Stimulated activated naive CD8-positive, alpha-beta T cell treated with anti-CD3 and anti-CD28 coated beads, Interleukin-15, amount 100 ng/mL, for 72 hours (primary cell): ENCODE results near the gene KLRK1.
"Not testable (repeated sequence)": the region's sequence is repeated elsewhere in the genome, so short reads cannot be mapped to it uniquely, and the experiment has no call there.

Experiments used
- ATAC-seq: fragments of 150-1000 bp; cut with Tn5 transposase; 2 replicates; pipeline ENCODE4 v1.10.0; 2021; ENCODE audit warnings: mild to moderate bottlenecking, moderate library complexity
- DNase-seq, 2 donors: peaks; one replicate each; pipeline ENCODE4 v3.0.0; 2021 to 2022
- H3K27ac Mint-ChIP-seq, 2 donors: one replicate each; pipeline ENCODE4 v1.8.0; 2022; ENCODE audit warnings: mild to moderate bottlenecking in 2 of 2, mixed read lengths in 2 of 2, moderate library complexity in 2 of 2
- H3K27me3 Mint-ChIP-seq: one replicate; pipeline ENCODE4 v1.8.0; 2022; ENCODE audit warnings: mixed read lengths
- H3K4me1 Mint-ChIP-seq: one replicate; pipeline ENCODE4 v1.8.0; 2022; ENCODE audit warnings: mild to moderate bottlenecking, mixed read lengths
- H3K4me3 Mint-ChIP-seq, 2 donors: one replicate each; pipeline ENCODE4 v1.8.0; 2022; ENCODE audit warnings: mild to moderate bottlenecking in 2 of 2, mixed read lengths in 2 of 2, moderate library complexity in 1 of 2
- H3K9me3 Mint-ChIP-seq, 2 donors: one replicate each; pipeline ENCODE4 v1.8.0; 2022; ENCODE audit warnings: mixed read lengths in 2 of 2

KLRK1 gene

GRCh38 chr12:10358969-10359368, 30.9 kb downstream of the KLRK1 start:
- peaks cover 42% of the 10 kb centered on the region for H3K4me1 Mint-ChIP-seq
- no peaks in the 10 kb centered on the region for H3K9me3 Mint-ChIP-seq
- DNase-seq, result no peak
- H3K27me3 Mint-ChIP-seq, result no peaks in the 10 kb centered on the region
- no peak for ATAC-seq
- peak overlapping the region; percentile 17 to 27 for H3K4me3 Mint-ChIP-seq
- H3K27ac Mint-ChIP-seq, result no peak overlapping the region

GRCh38 chr12:10358131-10358530, 31.7 kb downstream of the KLRK1 start:
- ATAC-seq, result no peak
- no peak overlapping the region for H3K4me3 Mint-ChIP-seq
- no peaks in the 10 kb centered on the region for H3K27me3 Mint-ChIP-seq
- peaks cover under 1 to 2% of the 10 kb centered on the region in 2 donors for H3K9me3 Mint-ChIP-seq
- DNase-seq, result no peak
- H3K4me1 Mint-ChIP-seq, result peaks cover 44% of the 10 kb centered on the region
- peak overlapping the region in 1 of 2 donors; percentile 12 for H3K27ac Mint-ChIP-seq

DNA sequence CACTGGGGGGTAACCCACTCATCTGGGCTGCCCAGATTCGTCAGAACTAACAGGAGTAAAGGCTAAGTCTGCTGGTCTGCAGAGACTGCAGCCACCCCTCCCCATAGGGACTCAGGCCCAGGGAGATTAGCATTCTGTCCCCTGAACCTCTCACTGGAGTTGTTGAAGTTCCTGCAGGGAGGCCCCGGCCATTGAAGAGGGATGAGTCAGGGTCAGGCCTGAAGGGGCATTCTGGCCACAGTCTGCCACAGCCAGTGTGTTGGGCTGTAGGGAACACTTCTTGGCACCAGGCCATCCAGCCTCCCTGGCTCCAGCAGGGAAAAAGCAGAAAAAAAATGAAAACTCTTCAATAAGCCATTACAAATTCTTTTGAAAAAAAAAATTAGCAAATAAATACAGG, 35.3 kb downstream of the KLRK1 start:
- H3K27ac Mint-ChIP-seq, result no peak overlapping the region
- peaks cover 13 to 22% of the 10 kb centered on the region in 2 donors for H3K9me3 Mint-ChIP-seq
- no peak overlapping the region for H3K4me3 Mint-ChIP-seq
- ATAC-seq (no peak), DNase-seq (no peak)
- peaks cover 22% of the 10 kb centered on the region for H3K4me1 Mint-ChIP-seq
- H3K27me3 Mint-ChIP-seq, result no peaks in the 10 kb centered on the region

- Mint-ChIP-seq H3K27me3 (no peaks in the 10 kb centered on the region), H3K27ac (no peak overlapping the region), H3K9me3 (peaks cover 13 to 22% of the 10 kb centered on the region in 2 donors), H3K4me3 (no peak overlapping the region), H3K4me1 (peaks cover 17% of the 10 kb centered on the region)
- DNase-seq (no peak), ATAC-seq (no peak)
These were observed 35.8 kb downstream of the KLRK1 start for GRCh38 chr12:10354071-10354470.

DNA sequence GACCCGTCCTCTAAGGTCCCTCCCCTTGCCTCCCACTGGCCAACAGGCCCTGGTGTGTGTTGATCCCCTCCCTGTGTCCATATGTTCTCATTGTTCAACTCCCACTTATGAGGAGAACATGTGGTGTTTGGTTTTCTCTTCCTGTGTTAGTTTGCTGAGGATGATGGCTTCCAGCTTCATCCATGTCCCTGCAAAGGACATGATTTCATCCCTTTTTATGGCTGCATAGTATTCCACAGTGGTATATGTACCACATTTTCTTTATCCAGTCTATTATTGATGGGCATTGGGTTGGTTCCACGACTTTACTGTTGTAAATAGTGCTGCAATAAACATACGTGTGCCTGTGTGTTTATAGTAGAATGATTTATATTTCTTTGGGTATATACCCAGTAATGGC, 38.4 kb downstream of the KLRK1 start:
- not testable (repeated sequence) for H3K27me3 Mint-ChIP-seq, H3K4me1 Mint-ChIP-seq, DNase-seq, H3K4me3 Mint-ChIP-seq, H3K27ac Mint-ChIP-seq, ATAC-seq
- peaks cover 19 to 31% of the 10 kb centered on the region in 2 donors for H3K9me3 Mint-ChIP-seq

GRCh38 chr12:10341892-10342509, 47.8 kb downstream of the KLRK1 start:
- Mint-ChIP-seq H3K27ac (no peak overlapping the region), H3K4me1 (peaks cover 7% of the 10 kb centered on the region), H3K9me3 (peaks cover 18 to 23% of the 10 kb centered on the region in 2 donors), H3K27me3 (no peaks in the 10 kb centered on the region), H3K4me3 (no peak overlapping the region)
- ATAC-seq (no peak), DNase-seq (no peak)

DNA sequence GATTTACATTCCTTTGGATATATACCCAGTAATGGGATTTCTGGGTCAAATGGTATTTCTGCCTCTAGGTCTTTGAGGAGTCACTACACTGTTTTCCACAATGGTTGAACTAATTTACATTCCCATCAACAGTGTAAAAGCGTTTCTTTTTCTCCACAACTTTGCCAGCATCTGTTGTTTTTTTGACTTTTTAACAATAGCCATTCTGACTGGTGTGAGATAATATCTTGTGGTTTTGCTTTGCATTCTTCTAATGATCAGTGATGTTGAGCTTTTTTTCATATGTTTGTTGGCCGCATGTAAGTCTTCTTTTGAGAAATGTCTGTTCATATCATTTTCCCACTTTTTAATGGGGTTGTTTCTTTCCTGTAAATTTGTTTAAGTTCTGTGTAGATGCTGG, 48.9 kb downstream of the KLRK1 start:
- H3K27ac Mint-ChIP-seq, ATAC-seq, H3K4me3 Mint-ChIP-seq, DNase-seq, H3K27me3 Mint-ChIP-seq: not testable (repeated sequence)
- peaks cover 12% of the 10 kb centered on the region for H3K4me1 Mint-ChIP-seq
- H3K9me3 Mint-ChIP-seq, result peaks cover 17 to 22% of the 10 kb centered on the region in 2 donors

DNA sequence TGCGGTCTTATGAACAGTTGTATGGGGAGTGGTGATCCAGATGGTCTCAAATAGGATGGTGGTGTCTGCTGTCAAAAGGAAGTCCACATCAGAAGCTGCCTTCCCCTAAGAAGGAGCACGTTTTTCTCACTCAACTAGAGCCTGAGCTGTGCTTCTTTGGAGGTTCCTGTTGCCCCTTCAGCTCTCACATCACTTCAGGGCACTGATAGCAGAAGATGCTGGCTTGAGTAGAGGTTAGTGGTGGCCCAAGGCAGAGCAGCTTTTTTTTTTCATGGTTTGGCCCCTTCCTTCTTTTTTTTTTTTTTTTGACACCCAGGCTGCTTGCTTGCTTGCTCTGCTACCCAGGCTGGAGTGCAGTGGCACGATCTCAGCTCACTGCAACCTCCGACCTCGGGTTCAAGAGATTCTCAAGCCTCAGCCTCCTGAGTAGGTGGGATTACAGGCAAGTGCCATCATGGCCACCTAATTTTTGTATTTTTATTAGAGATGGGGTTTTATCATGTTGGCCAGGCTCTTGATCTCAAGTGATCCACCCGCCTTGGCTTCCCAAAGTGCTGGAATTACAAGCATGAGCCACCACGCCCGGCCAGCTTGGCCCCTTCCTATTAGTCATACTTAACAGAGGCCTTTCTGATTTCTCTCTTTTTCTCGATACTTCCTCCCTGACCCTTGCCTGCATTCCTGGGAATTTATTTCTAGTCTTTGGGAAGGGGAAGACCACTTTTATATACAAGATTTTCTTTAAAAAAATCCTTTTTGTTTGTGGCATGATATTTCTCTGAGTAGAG, 50.6 kb downstream of the KLRK1 start:
- no peak for ATAC-seq
- Mint-ChIP-seq H3K9me3 (peaks cover 17 to 20% of the 10 kb centered on the region in 2 donors), H3K27me3 (no peaks in the 10 kb centered on the region), H3K4me3 (no peak overlapping the region), H3K27ac (no peak overlapping the region), H3K4me1 (peaks cover 13% of the 10 kb centered on the region)
- DNase-seq, result no peak

DNA sequence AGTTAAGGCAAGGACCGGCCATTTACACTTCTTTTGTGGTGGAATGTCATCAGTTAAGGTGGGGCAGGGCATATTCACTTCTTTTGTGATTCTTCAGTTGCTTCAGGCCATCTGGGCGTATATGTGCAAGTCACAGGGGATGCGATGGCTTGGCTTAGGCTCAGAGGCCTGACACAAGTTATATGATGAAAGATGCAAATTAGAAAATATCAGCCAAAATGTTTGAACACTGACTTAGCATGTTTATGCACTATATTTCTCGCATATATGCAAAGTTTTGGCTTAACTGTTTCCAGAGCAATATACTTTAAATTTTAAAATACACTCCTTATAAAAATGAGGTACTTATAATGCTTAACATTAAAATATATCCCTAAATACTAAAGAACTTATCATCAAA, 51.4 kb downstream of the KLRK1 start:
- H3K9me3 Mint-ChIP-seq, result peaks cover 10 to 14% of the 10 kb centered on the region in 2 donors
- not testable (repeated sequence) for ATAC-seq, H3K27ac Mint-ChIP-seq

GRCh38 chr12:10336196-10336595, 53.6 kb downstream of the KLRK1 start:
- H3K4me1 Mint-ChIP-seq, result peaks cover 32% of the 10 kb centered on the region
- not testable (repeated sequence) for H3K9me3 Mint-ChIP-seq, H3K4me3 Mint-ChIP-seq, DNase-seq, ATAC-seq, H3K27me3 Mint-ChIP-seq
- peak overlapping the region in 1 of 2 donors; percentile 12 for H3K27ac Mint-ChIP-seq

More for the DNA sequence above, 51.4 kb downstream of the KLRK1 start:
- H3K4me1 Mint-ChIP-seq, result peaks cover 18% of the 10 kb centered on the region
- DNase-seq, H3K4me3 Mint-ChIP-seq, H3K27me3 Mint-ChIP-seq: not testable (repeated sequence)

DNA sequence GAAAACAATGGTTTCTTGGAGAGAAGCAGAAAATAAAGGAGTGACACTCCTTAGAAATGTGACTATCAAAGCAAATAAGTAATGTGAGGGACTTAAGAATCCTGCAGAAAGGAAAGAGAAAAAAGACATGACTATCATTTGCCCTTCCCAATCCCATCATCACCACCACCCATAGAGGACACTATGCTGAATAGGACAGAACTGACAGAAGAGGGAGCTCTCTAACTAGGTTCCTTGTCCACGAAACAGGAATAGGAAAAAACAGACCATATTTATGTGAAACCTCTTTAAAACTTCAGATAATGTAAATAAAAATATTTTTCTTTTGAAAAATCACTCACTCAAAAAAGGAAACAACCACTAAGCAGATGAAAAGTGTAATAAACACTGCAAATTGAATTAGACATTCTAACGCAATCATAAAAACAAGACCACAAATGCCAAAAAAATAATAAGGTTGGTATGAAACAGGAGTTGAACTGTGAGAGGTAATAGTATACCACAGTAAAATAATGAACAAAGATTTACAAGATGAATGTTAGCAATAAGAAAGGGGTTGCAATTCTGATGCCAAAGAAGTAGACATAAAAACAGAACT, 58.1 kb downstream of the KLRK1 start:
- no peak for ATAC-seq
- peaks cover 46% of the 10 kb centered on the region for H3K4me1 Mint-ChIP-seq
- H3K9me3 Mint-ChIP-seq, result peaks cover 19 to 25% of the 10 kb centered on the region in 2 donors
- peak overlapping the region in 1 of 2 donors; percentile 67 for H3K27ac Mint-ChIP-seq
- no peaks in the 10 kb centered on the region for H3K27me3 Mint-ChIP-seq
- H3K4me3 Mint-ChIP-seq, result peak overlapping the region in 1 of 2 donors; percentile 8
- no peak for DNase-seq

DNA sequence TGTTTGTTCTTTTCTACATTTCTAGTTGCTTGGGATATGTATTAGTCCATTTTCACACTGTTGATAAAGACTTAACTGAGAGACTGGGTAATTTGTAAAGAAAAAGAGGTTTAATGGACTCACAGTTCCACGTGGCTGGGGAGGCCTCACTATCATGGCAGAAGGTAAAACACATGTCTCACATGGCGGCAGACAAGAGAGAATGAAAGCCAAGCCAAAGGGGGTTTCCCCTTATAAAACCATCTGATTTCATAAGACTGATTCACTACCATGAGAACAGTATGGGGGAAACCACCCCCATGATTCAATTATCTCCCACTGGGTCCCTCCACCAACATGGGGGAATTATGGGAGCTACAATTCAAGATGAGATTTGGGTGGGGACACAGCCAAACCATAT, 61.1 kb downstream of the KLRK1 start:
- H3K27me3 Mint-ChIP-seq, H3K4me3 Mint-ChIP-seq: not testable (repeated sequence)
- peaks cover 45% of the 10 kb centered on the region for H3K4me1 Mint-ChIP-seq
- peak in 1 of 2 donors; percentile 31 for DNase-seq
- peaks cover 27 to 47% of the 10 kb centered on the region in 2 donors for H3K9me3 Mint-ChIP-seq
- peak overlapping the region in 1 of 2 donors; percentile 12 for H3K27ac Mint-ChIP-seq
- ATAC-seq, result peak; percentile 57
